Suprapubic skin (tissue), 4 donors: ENCODE measurements around the gene URI1.

Experiments used
- CTCF ChIP-seq, 2 donors: fragments of 200-600 bp in 1 of 2; fragments of 450-650 bp in 1 of 2; sonication (generic) in 1 of 2; IDR thresholded peaks; one replicate each; pipeline ENCODE4 v1.5.1; 2016 to 2019; ENCODE audit warnings: antibody characterized with exemption in 2 of 2, mild to moderate bottlenecking in 1 of 2, moderate library complexity in 1 of 2
- EP300 ChIP-seq: sonication (generic); formaldehyde crosslinking; IDR thresholded peaks from one replicate; pipeline ENCODE4 v1.6.1; 2017; ENCODE audit warnings: antibody characterized with exemption
- POLR2A ChIP-seq, 2 donors: fragments of 450-650 bp; IDR thresholded peaks; one replicate each; pipeline ENCODE4 v1.6.1; 2017; ENCODE audit warnings: antibody characterized with exemption in 2 of 2, mild to moderate bottlenecking in 2 of 2, moderate library complexity in 2 of 2
- POLR2AphosphoS5 ChIP-seq, 3 donors: sonication (generic); formaldehyde crosslinking; IDR thresholded peaks; one replicate each; pipeline ENCODE4 v1.6.1; 2017; ENCODE audit warnings: antibody characterized with exemption in 3 of 3

GRCh38 chr19:30059741-30060457 lies 117.9 kb downstream of the URI1 start:
- TF ChIP-seq POLR2A (IDR thresholded peaks at IDR 0.05) (no peak), CTCF (IDR thresholded peaks at IDR 0.05) (no peak), EP300 (no peak), POLR2AphosphoS5 (IDR thresholded peaks at IDR 0.05) (no peak)
